Nephron progenitor cell (in vitro differentiated cells): Measurements from ENCODE around the gene CILP2.

Source experiments
- DNase-seq: peaks from one replicate; pipeline ENCODE4 v3.0.0; 2021
- H3K27ac Mint-ChIP-seq: 2 replicates; pipeline ENCODE4 v1.8.0; 2021; ENCODE audit warnings: mild to moderate bottlenecking, moderate library complexity, mixed read lengths
- H3K27me3 Mint-ChIP-seq: 2 replicates; pipeline ENCODE4 v1.8.0; 2021; ENCODE audit warnings: mild to moderate bottlenecking, low read depth, mixed read lengths; ENCODE audit not compliant: poor library complexity
- H3K36me3 Mint-ChIP-seq: 2 replicates; pipeline ENCODE4 v1.8.0; 2021; ENCODE audit warnings: low read depth, mixed read lengths
- H3K4me1 Mint-ChIP-seq: 2 replicates; pipeline ENCODE4 v1.8.0; 2021; ENCODE audit warnings: mixed read lengths
- H3K4me3 Mint-ChIP-seq: 2 replicates; pipeline ENCODE4 v1.8.0; 2021; ENCODE audit warnings: mild to moderate bottlenecking, moderate library complexity, mixed read lengths
- H3K9me3 Mint-ChIP-seq: 2 replicates; pipeline ENCODE4 v1.8.0; 2021; ENCODE audit warnings: mild to moderate bottlenecking, moderate library complexity, mixed read lengths
- TF ChIP-seq, protein P1 (sequence below): fragments of 200-600 bp; sonication (generic); IDR thresholded peaks from 2 replicates; pipeline ENCODE4 v1.5.0; 2021; ENCODE audit warnings: antibody characterized with exemption

Gene CILP2

DNA sequence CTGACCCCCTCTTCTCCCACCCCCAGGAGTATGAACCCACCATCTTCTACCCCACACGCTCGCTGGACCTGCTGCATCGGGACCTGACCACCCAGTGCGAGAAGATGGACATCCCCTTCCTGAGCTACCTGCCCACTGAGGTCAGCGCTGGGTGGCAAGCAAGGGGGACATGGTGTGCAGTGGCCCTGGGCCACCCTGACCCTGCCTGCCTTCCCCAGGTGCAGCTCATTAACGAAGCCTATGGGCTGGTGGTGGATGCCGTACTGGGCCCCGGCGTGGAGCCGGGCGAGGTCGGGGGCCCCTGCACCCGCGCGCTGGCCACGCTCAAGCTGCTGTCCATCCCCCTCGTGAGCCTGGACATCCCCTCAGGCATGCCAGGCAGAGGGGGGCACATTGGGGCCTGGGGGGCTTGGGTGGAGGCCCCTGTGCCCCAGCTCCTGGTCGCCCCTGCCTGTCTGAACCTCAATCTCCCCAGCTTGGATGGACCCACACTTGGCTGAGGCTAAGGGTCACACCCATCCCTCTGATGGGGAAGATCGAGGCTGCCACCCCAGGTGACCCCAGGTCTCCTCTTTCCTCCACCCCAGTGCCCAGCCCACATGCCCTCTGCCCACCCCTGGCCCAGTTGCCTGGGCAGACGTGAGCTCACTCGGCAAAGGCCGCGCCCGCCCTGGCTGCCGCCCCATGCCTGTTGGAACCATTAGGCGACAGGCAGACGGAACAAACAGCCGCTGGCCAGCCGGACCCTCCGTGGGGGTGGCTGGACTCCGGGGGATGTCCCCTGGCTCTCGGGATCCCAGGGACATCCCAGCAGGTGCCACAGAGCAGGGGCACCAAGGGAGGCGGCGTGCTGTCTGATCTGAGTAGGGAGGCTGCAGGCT is 2.5 kb upstream of the CILP2 start:
- Mint-ChIP-seq H3K36me3 (peaks cover 17% of the 10 kb centered on the region), H3K4me1 (peaks cover 38% of the 10 kb centered on the region), H3K27me3 (peaks cover 19% of the 10 kb centered on the region), H3K4me3 (peak overlapping the region; percentile 18), H3K27ac (no peak overlapping the region), H3K9me3 (no peaks in the 10 kb centered on the region)
- DNase-seq, result no peak
- TF ChIP-seq, protein P1, sequence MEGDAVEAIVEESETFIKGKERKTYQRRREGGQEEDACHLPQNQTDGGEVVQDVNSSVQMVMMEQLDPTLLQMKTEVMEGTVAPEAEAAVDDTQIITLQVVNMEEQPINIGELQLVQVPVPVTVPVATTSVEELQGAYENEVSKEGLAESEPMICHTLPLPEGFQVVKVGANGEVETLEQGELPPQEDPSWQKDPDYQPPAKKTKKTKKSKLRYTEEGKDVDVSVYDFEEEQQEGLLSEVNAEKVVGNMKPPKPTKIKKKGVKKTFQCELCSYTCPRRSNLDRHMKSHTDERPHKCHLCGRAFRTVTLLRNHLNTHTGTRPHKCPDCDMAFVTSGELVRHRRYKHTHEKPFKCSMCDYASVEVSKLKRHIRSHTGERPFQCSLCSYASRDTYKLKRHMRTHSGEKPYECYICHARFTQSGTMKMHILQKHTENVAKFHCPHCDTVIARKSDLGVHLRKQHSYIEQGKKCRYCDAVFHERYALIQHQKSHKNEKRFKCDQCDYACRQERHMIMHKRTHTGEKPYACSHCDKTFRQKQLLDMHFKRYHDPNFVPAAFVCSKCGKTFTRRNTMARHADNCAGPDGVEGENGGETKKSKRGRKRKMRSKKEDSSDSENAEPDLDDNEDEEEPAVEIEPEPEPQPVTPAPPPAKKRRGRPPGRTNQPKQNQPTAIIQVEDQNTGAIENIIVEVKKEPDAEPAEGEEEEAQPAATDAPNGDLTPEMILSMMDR, result no peak

DNA sequence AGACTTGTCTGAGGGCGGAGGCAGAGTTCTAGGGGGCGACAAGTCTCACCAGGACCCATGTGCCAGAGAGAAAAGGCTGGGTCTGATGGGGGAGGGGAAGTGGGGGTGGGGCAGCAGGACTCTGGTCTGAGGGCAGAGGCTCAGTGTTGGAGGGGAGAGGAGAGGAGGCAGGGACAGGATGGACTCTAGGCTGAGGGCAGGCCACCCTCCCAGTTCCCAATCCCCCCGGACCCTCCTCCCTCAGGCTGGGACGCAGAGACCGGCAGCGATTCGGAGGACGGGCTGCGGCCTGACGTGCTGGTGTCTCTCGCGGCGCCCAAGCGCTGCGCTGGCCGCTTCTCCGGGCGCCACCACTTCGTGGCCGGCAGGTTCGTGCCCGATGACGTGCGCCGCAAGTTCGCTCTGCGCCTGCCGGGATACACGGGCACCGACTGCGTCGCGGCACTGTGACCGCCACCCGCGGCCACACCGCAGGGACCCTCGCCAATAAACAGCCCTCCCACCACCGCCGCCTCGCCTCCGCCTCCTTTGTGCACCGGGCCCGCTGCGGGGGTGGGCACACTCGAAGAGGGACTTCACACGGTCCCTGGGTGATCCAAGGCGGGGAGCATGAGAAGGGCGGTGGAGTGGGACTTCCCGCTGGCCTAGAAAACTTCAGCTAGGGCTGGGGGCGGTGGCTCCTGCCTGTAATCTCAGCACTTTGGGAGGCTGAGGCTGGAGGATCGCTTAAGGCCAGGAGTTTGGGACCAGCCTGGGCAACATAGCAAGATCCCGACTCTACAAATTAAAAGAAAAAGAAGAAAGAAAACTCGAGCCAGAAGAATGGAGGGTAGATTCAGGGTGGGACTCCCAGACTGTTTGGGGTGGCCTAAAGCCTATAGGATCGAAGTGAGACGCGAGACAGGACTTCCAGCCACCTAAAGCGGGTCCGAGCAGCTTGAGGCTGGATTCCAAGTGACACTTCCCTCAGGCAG is 703 bp upstream of the CILP2 start:
- no peak for DNase-seq
- Mint-ChIP-seq H3K4me3 (peak overlapping the region; percentile 64), H3K9me3 (no peaks in the 10 kb centered on the region), H3K27me3 (peaks cover 20% of the 10 kb centered on the region), H3K36me3 (peaks cover 8% of the 10 kb centered on the region), H3K27ac (no peak overlapping the region), H3K4me1 (peaks cover 26% of the 10 kb centered on the region)
- TF ChIP-seq, protein P1, result no peak

DNA sequence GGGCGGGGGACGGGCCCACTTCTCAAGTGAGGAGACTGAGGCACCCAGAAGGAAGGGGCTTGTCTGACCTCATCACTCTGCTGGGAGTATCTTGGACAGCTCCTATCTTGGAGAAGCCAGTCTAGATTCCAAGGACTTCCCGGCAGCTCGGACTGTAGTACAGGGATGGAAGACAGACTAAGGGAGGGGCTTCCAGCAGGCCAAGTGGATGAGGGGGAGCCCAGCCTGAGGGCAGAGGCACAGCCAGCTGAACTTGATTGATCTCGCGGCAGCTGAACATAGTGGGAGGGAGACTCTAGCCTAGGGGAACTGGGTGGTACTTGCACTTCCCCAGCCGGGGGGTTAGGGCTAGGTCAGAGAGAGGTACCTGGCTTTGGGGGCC is 711 bp downstream of the CILP2 start:
- TF ChIP-seq, protein P1, result no peak
- Mint-ChIP-seq H3K9me3 (no peaks in the 10 kb centered on the region), H3K27me3 (peaks cover 20% of the 10 kb centered on the region), H3K4me1 (peaks cover 15% of the 10 kb centered on the region), H3K36me3 (peaks cover 8% of the 10 kb centered on the region), H3K27ac (no peak overlapping the region), H3K4me3 (peak overlapping the region; percentile 79)
- no peak for DNase-seq

DNA sequence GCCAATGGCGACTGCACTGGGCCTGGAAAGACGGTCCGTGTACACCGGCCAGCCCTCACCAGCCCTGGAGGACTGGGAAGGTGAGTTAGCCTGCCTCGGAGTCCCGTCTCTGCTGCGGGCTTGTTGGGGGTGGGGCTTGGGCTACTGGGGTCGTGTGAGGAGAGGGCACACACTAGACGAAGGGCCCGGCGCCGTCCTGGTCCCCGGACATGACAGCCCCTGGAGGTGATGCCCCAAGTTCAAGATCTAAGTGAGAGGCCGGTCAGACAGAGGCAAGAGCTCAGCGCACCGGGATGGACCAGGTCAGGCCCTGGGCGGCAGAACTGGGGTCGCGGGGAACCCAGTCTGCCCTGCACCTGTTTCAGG is 1.6 kb downstream of the CILP2 start:
- TF ChIP-seq, protein P1, result no peak
- Mint-ChIP-seq H3K36me3 (no peaks in the 10 kb centered on the region), H3K4me1 (peaks cover 7% of the 10 kb centered on the region), H3K4me3 (no peak overlapping the region), H3K27me3 (peaks cover 20% of the 10 kb centered on the region), H3K9me3 (no peaks in the 10 kb centered on the region), H3K27ac (no peak overlapping the region)
- DNase-seq, result no peak

DNA sequence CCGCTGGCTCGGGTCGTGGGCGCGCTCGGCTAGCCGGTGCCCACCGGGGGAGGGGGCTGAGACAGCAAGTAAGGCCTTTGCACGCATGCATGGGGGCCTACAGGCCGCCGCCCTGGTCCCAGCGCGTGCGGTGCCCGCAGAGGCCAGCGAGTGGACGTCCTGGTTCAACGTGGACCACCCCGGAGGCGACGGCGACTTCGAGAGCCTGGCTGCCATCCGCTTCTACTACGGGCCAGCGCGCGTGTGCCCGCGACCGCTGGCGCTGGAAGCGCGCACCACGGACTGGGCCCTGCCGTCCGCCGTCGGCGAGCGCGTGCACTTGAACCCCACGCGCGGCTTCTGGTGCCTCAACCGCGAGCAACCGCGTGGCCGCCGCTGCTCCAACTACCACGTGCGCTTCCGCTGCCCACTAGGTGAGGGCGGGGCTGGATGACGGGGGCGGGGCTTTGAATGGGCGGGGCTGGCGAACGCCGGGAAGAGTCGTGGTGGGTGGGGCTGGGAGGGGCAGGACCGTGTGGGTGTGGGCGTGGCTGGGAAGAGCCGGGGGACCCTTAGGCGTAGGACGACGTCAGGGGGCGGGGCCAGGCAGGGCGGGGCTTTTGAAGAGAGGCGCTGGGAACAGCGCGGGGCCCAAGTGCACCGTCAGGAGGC is 2.1 kb downstream of the CILP2 start:
- peak; percentile 43 for DNase-seq
- H3K9me3 Mint-ChIP-seq, result no peaks in the 10 kb centered on the region
- H3K4me3 Mint-ChIP-seq, result no peak overlapping the region
- TF ChIP-seq, protein P1, result no peak
- H3K27ac Mint-ChIP-seq, result no peak overlapping the region
- peaks cover 20% of the 10 kb centered on the region for H3K27me3 Mint-ChIP-seq
- peaks cover 7% of the 10 kb centered on the region for H3K4me1 Mint-ChIP-seq
- no peaks in the 10 kb centered on the region for H3K36me3 Mint-ChIP-seq
